Memory B cell (primary cell): ENCODE data around the gene SLX9.

Experiments used
- ATAC-seq: fragments of 150-1000 bp; cut with Tn5 transposase; 2 replicates; pipeline ENCODE4 v1.10.0; 2021; ENCODE audit warnings: low read depth, mild to moderate bottlenecking, moderate library complexity
- DNase-seq, 2 donors: peaks; one replicate each; pipeline ENCODE4 v3.0.0; 2022; ENCODE audit warnings: low spot score in 2 of 2
- H3K27ac Mint-ChIP-seq: one replicate; pipeline ENCODE4 v1.8.0; 2022; ENCODE audit warnings: mild to moderate bottlenecking, moderate library complexity, mixed read lengths
- H3K27me3 Mint-ChIP-seq: one replicate; pipeline ENCODE4 v1.8.0; 2022; ENCODE audit warnings: mixed read lengths
- H3K36me3 Mint-ChIP-seq: one replicate; pipeline ENCODE4 v1.8.0; 2022; ENCODE audit warnings: mild to moderate bottlenecking, mixed read lengths
- H3K4me1 Mint-ChIP-seq: one replicate; pipeline ENCODE4 v1.8.0; 2022; ENCODE audit warnings: mixed read lengths
- H3K4me3 Mint-ChIP-seq: one replicate; pipeline ENCODE4 v1.8.0; 2022; ENCODE audit warnings: mild to moderate bottlenecking, moderate library complexity, mixed read lengths
- H3K9me3 Mint-ChIP-seq: one replicate; pipeline ENCODE4 v1.8.0; 2022; ENCODE audit warnings: mixed read lengths

Gene SLX9

DNA sequence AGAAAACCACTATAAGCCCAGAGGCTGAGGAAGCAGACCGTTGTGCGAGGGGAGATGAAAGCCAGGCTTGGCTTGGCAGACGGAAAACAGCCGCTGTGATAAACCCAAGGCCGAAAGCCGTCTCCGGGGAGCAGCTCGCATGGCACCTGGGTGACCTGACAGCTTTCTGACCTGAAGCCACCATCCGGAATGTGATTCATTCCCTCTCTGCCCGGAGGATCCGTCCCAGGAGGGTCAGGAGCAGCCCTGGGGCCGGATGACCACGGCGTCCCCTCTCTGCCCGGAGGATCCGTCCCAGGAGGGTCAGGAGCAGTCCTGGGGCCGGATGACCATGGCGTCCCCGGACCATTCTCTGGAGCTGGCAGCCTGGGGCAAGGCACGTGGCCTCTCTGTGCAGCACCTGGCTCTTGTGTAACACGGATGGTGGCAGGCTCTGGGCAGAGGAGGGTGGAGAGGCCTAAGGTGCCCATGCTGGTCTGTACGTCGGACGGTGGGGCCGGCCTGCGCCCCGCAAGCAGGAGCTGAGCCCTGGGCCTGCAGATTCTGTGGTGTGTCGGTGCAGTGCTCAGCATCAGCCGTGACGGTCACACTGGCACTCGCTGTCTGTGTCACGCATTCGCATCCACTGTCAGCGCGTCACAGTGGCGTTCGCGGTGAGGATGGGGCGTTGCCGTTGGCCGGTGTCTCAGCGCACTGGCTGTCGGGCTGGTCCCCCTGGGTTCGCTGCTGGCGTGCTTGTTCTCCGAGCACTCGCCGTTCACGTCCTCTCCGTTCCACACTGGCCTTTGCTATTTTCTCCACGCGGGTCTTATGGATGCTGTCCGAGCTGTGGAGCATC is 50.3 kb downstream of the SLX9 start:
- H3K9me3 Mint-ChIP-seq: no peaks in the 10 kb centered on the region
- peaks cover 4% of the 10 kb centered on the region for H3K4me1 Mint-ChIP-seq
- H3K36me3 Mint-ChIP-seq: no peaks in the 10 kb centered on the region
- no peak overlapping the region for H3K4me3 Mint-ChIP-seq
- DNase-seq (no peak), ATAC-seq (no peak)
- H3K27ac Mint-ChIP-seq: no peak overlapping the region
- H3K27me3 Mint-ChIP-seq: peaks cover 12% of the 10 kb centered on the region

DNA sequence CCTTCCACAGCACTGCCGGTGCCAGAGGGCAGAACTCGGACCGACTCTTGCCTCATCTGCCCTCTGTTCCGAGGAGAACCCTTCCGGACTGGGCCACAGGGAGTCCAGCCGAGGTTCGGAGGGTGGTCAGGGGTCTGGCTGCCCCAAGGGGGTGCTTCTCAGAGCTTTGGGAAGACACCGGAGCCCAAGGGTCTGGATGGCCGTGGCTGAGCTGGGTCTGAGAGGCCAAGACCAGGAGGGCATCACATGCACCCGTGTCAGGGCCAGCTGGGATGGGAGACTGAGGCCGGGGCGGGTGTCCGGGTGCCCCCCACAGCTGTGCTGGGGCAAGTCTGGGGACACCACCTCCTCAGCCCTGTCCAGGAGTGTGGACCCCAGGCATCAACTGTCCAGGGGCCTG is 51.1 kb downstream of the SLX9 start:
- H3K27me3 Mint-ChIP-seq: peaks cover 14% of the 10 kb centered on the region
- H3K27ac Mint-ChIP-seq: no peak overlapping the region
- H3K9me3 Mint-ChIP-seq: no peaks in the 10 kb centered on the region
- DNase-seq (no peak), ATAC-seq (no peak)
- peaks cover 4% of the 10 kb centered on the region for H3K4me1 Mint-ChIP-seq
- no peaks in the 10 kb centered on the region for H3K36me3 Mint-ChIP-seq
- H3K4me3 Mint-ChIP-seq: no peak overlapping the region

DNA sequence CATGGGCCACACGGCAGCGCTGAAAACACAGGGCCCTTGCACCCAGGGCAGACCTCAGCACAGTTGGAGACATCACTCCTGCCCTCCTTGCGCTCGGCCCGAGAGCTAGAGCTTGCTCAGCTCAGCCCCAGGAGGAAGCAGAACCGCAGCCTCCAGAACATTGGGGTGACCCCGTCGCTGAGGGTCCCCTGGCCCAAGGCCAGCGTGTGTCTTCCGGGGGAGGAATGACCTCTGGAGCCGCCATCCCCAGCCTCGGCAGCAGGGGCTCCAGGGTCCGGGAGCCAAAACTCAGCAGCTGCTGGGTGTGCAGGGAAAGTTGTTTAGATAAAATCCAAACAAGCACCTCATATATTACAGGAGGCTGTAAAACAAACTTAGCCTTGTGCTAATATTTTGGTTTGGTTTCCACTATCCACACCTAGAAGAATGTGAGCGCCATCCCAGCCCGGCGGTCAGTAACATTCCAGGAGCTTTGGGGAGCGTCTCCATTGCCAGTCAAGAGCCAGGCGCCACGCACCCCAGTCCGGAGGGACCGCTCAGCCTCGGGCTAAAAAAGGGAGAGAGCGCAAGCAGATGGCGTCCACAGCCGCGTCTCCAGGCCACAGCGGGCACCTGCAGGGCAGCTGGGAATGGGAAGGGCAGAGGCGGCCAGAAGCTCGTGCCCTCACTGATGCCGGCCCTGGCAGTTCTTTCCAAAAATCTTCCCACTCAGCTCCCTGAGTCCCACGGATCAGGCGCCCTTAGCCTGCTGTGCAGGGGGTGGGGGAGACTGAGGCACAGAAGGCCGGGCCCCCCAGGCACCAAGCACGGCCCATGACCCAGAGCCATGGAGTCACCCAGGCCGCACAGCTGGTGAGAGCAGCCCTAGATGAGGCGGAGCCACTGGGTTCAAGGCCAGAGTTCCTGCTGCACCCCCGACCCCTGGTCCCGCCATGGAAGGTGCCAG is 52.0 kb downstream of the SLX9 start:
- H3K36me3 Mint-ChIP-seq: no peaks in the 10 kb centered on the region
- ATAC-seq: no peak
- H3K27me3 Mint-ChIP-seq: peaks cover 17% of the 10 kb centered on the region
- no peaks in the 10 kb centered on the region for H3K9me3 Mint-ChIP-seq
- no peak for DNase-seq
- peaks cover 4% of the 10 kb centered on the region for H3K4me1 Mint-ChIP-seq
- H3K27ac Mint-ChIP-seq: no peak overlapping the region
- H3K4me3 Mint-ChIP-seq: no peak overlapping the region

DNA sequence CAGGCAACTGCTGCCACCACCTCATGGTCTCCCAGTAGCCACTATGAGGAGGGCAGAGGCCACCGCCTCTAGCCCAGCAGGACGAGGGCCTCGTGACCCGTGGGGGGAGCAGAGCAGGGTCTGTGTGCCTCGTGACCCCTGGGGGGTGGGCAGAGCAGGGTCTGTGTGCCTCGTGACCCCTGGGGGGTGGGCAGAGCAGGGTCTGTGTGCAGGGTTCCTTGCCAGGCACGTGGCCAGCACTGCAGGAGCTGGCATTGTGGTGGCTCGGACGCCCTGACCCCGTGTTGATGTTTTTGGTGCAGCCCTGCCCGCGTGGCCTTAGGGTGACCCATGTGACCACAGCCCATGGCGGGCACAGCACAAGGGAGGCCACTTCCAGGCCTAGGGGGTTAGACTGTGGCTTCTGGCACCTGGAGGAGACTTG is 52.8 kb downstream of the SLX9 start:
- no peaks in the 10 kb centered on the region for H3K9me3 Mint-ChIP-seq
- H3K27me3 Mint-ChIP-seq: peaks cover 18% of the 10 kb centered on the region
- ATAC-seq: no peak
- H3K36me3 Mint-ChIP-seq: no peaks in the 10 kb centered on the region
- no peak for DNase-seq
- no peak overlapping the region for H3K4me3 Mint-ChIP-seq
- peaks cover 4% of the 10 kb centered on the region for H3K4me1 Mint-ChIP-seq
- no peak overlapping the region for H3K27ac Mint-ChIP-seq

DNA sequence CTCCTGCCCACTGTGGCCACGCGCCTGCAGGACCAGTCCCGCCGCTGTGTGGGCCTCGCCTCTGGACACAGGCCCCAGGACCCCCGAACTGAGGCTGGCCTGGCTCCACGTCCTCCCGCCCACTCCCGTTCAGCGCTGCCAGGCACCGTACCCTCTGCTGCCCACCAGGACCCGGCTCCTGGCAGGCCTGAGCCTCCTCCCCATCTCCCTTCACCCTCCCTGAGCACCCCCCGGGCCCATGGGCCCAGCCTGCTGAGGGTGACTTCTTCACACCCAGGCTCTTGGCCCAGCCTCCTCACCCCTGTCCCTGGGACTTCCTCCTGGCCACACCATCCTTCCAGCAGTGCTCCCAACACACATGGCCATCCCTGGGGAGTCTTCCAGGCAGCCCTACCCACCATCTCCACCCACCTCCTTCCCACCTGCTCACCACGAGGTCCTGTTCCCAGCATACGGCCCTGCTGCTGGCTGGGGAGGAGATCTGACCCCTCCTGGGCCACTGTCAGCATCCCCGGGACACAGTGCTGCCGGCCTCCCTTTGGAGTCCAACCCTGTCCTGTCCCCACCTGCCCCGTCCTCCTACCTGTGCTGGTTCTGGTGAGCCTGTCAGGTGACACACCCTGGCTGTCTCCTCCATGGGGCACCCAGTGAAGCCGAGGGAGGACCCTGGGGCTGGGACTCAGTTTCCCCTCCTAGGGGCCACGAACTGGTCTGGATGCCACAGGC is 53.7 kb downstream of the SLX9 start:
- Mint-ChIP-seq H3K4me3 (no peak overlapping the region), H3K9me3 (no peaks in the 10 kb centered on the region), H3K27ac (no peak overlapping the region), H3K4me1 (peaks cover 4% of the 10 kb centered on the region), H3K36me3 (no peaks in the 10 kb centered on the region), H3K27me3 (peaks cover 18% of the 10 kb centered on the region)
- ATAC-seq: no peak
- DNase-seq: no peak

DNA sequence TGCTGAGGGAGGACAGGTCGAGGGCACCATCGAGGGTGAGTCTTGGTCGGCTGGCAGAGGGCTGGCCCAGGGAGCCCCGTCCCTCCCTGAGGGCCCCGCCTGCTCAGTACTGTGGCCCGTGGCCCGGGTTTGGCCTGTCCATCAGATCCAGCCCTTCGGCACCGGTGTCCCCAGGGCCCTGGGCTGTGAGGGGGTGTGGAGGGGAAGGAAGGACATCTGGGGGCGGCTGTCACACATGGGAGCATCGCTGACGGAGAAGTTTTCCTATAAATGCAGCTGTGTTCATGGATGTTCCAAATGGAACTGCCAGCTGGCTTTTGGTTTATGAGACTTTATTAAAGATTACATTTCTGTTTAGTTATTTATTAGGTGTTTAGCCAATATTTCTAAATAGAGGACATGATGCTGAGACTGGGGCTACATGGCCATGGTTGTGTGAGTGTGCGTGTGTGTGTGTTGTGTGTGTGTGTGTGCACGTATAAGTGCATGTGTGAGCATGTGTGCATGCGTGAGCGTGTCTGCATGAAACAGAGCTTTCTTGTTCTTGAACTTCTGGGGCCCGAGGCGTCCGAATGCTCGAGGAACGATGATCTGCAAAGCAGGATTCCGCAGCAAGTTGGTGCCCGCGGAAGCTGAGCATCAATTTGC is 54.3 kb downstream of the SLX9 start:
- no peaks in the 10 kb centered on the region for H3K36me3 Mint-ChIP-seq
- DNase-seq (no peak), ATAC-seq (no peak)
- no peak overlapping the region for H3K4me3 Mint-ChIP-seq
- peaks cover 6% of the 10 kb centered on the region for H3K4me1 Mint-ChIP-seq
- no peak overlapping the region for H3K27ac Mint-ChIP-seq
- H3K9me3 Mint-ChIP-seq: no peaks in the 10 kb centered on the region
- H3K27me3 Mint-ChIP-seq: peaks cover 20% of the 10 kb centered on the region

DNA sequence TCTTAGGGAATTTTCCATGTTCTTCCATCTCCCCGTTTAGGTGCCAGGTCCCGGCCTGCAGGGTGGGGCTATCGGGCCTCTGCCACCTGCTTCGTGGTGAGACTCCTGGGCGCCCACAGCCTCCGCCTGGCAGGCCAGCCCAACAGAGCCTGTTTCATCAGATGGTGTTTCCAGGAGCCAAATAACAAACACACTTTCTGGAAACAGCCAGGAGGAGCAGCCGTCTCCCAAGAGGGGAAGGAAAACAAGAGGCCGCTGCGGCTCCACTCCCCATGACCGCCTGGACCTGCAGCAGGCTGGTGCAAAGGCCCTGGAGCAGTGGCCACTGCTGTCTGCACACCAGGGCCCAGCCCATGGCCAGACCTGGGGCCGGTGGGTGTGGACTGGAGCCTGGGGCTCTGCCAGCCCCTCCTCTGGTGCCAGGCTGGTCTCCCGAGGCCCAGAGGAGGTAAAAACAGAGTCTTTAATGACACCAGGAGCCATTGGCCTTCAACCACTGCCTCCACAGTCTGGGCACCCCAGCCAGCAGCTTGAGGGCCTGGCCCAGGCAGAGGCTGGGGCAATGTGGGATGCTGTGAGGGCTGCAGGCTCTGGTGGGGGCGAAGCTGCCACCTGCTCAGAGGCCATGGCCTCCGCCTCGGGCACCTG is 55.0 kb downstream of the SLX9 start:
- ATAC-seq (no peak), DNase-seq (no peak)
- Mint-ChIP-seq H3K27me3 (peaks cover 17% of the 10 kb centered on the region), H3K9me3 (no peaks in the 10 kb centered on the region), H3K27ac (no peak overlapping the region), H3K4me3 (no peak overlapping the region), H3K36me3 (no peaks in the 10 kb centered on the region), H3K4me1 (peaks cover 3% of the 10 kb centered on the region)

DNA sequence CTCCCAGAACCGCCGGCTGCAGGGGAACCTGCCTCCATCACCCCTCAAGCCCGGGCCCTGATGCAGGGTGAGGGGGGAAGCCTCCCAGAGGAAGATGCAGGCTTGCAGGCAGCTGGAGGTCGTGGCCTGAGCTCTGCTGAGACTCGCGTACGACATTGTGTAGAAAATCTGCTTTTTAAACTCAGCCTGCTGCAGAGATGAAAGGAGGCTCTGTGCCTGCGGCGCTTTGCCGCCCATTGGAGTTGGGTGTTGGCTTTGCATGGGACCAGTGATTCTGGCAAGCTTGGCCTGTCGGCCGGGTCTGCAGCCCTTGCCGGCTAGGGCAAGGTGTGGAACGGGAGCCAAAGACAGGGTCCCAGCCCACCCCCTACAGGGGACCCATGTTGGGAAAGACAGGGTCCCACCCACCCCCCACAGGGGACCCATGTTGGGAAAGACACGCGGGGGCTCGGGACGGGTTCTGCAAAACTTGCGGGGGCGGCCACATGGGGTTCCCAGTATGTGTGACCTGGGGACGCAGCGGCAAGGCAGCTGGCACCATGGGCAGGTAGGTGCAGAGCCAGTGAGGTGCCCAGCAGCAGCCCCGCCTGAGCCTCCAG is 55.6 kb downstream of the SLX9 start:
- peaks cover 17% of the 10 kb centered on the region for H3K27me3 Mint-ChIP-seq
- no peak for ATAC-seq
- no peak overlapping the region for H3K4me3 Mint-ChIP-seq
- peaks cover 7% of the 10 kb centered on the region for H3K4me1 Mint-ChIP-seq
- no peaks in the 10 kb centered on the region for H3K36me3 Mint-ChIP-seq
- no peak for DNase-seq
- H3K27ac Mint-ChIP-seq: no peak overlapping the region
- no peaks in the 10 kb centered on the region for H3K9me3 Mint-ChIP-seq

DNA sequence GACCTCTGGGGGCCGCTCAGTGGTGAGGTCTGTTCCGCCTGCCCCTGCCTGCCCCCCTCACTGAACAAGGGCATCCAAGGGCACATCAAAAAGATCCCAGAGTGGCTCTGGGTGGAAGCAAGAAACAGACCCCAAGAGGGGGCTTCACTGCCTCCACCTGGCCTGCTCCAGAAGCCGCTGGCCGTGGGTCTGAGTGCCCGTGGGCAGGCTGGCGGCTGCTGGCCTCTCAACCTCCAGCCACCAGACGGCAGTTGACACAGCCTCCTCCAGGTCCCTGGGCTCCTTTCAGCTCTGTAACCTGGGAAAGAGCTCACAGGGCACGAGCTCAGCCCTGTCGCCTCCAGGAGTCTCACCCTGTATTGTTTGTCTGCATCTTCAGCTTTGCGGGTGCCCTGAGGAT is 56.3 kb downstream of the SLX9 start:
- Mint-ChIP-seq H3K27ac (no peak overlapping the region), H3K9me3 (no peaks in the 10 kb centered on the region), H3K4me3 (no peak overlapping the region), H3K36me3 (no peaks in the 10 kb centered on the region), H3K27me3 (peaks cover 20% of the 10 kb centered on the region), H3K4me1 (peaks cover 7% of the 10 kb centered on the region)
- DNase-seq (no peak), ATAC-seq (no peak)

DNA sequence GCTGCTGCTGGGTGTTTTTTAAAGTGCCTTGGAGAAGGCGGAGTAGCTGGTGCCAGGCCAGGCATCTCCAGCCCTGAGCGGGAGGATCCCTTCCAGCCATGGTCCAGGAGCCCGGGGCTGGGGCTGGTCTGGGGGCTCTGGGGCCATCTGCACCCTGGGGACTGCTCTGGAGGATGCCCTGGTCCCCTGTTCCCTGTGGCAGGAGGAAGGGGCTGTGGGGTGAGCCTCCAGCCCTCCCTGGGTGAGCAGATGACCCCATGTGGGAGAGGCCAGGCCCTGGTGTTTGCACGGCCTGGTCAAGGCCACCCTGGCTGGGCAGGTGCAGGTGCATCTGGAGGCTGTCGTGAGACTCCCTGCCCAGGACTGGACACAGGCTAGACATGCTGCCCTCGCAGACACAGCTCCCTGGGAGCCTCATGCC is 56.7 kb downstream of the SLX9 start:
- Mint-ChIP-seq H3K27ac (no peak overlapping the region), H3K4me1 (peaks cover 7% of the 10 kb centered on the region), H3K36me3 (no peaks in the 10 kb centered on the region), H3K9me3 (no peaks in the 10 kb centered on the region), H3K27me3 (peaks cover 20% of the 10 kb centered on the region), H3K4me3 (no peak overlapping the region)
- DNase-seq: no peak
- ATAC-seq: no peak

DNA sequence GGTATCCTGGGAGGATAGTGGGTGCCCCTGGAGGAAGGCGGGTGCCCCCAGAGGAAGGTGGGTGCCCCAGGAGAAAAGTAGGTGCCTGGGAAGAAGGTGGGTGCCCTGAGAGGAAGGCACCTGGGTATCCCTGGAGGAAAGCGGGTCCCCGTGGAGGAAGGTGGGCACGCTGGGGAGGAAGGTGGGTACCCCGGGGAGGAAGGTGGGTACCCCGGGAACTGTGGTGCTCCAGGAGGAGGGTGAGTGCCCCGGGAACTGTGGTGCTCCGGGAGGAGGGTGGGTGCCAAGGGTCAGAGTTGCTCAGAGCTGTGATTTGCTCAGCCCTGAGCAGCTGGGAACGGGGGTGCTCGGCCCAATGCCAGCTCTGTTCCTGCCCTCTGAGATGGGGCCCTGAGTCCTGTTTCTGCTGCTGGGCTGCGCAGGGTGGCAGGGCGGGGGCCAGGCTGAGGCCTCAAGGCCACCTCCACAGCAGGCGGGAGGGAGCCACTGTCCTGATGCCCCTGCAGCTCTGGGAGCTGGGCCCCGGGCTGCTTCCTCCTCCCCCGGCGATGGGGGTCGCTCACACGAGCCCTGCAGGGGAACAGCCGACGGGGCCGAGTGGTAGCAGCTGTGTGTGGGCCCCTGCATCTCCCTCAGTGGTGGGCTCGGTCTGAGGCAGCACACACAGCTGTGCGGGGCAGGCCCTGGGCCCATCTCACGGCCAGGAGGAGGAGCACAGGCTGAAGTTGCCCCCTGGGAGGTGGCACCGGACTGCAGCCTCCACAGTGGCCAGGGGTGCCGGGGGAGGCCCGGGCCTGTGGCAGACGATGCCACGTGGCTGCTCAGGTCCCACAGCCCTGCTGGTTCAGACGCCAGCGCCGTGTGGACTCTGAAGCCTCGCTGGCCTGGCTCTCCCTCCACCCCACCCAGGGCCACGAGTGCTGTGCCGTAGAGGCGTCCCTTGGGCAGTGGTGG is 57.4 kb downstream of the SLX9 start:
- DNase-seq (no peak), ATAC-seq (no peak)
- no peaks in the 10 kb centered on the region for H3K9me3 Mint-ChIP-seq
- H3K27ac Mint-ChIP-seq: no peak overlapping the region
- H3K36me3 Mint-ChIP-seq: no peaks in the 10 kb centered on the region
- no peak overlapping the region for H3K4me3 Mint-ChIP-seq
- peaks cover 20% of the 10 kb centered on the region for H3K27me3 Mint-ChIP-seq
- peaks cover 7% of the 10 kb centered on the region for H3K4me1 Mint-ChIP-seq

DNA sequence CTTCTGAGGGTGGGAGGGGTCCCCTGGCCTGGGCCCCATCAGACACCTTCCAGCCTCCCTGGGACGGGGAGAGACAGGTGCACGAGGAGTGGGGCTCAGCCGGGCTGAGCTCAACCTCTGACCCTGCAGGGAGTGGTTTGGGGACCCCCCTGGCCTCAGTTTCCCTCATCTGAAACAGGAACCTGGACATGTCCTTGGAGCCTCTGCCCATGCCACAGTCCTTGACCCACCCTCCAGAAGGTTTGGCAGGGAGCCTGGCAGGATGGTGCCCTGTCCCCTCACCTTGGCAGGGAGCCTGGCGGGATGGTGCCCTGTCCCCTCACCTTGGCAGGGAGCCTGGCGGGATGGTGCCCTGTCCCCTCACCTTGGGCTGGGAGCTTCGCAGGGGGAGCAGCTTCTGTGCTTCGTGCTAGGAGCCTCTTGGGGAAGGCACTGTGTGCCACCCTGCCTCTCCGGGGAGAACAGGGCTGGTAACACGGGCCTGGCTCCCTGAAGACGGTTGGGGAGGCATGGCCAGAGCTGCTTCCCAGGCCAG is 58.3 kb downstream of the SLX9 start:
- Mint-ChIP-seq H3K4me3 (no peak overlapping the region), H3K27ac (no peak overlapping the region), H3K36me3 (no peaks in the 10 kb centered on the region), H3K9me3 (no peaks in the 10 kb centered on the region), H3K4me1 (peaks cover 7% of the 10 kb centered on the region), H3K27me3 (peaks cover 17% of the 10 kb centered on the region)
- ATAC-seq (no peak), DNase-seq (no peak)
